Left forelimb (tissue), 1 donor: ENCODE data around the gene ZFYVE28.

Source experiments
- DNase-seq: peaks from one replicate; pipeline ENCODE4 v3.0.0-alpha.2; 2018; ENCODE audit warnings: low spot score

ZFYVE28 gene

GRCh38 chr4:2428496-2429213, 10.2 kb upstream of the ZFYVE28 start:
- no peak for DNase-seq

- DNase-seq = no peak
Observed at GRCh38 chr4:2427383-2428334, 9.2 kb upstream of the ZFYVE28 start.

- DNase-seq = no peak
Observed at GRCh38 chr4:2426711-2427275, 8.3 kb upstream of the ZFYVE28 start.

GRCh38 chr4:2426069-2426397, 7.6 kb upstream of the ZFYVE28 start:
- no peak for DNase-seq

- no peak for DNase-seq
Observed at GRCh38 chr4:2425386-2426068, 7.1 kb upstream of the ZFYVE28 start.

- no peak for DNase-seq
Observed at GRCh38 chr4:2424581-2424980, 6.1 kb upstream of the ZFYVE28 start.

- DNase-seq = no peak
Observed at GRCh38 chr4:2423695-2424094, 5.2 kb upstream of the ZFYVE28 start.

GRCh38 chr4:2423066-2423465, 4.6 kb upstream of the ZFYVE28 start:
- DNase-seq = no peak

- no peak for DNase-seq
Observed at GRCh38 chr4:2421928-2422327, 3.5 kb upstream of the ZFYVE28 start.

GRCh38 chr4:2419814-2420213, 1.4 kb upstream of the ZFYVE28 start:
- no peak for DNase-seq

- DNase-seq = peak; percentile 95
Observed at GRCh38 chr4:2418650-2419571, 466 bp upstream of the ZFYVE28 start, which contains the start of gene CFAP99. Gene CFAP99, plus strand, starts transcription at chr4:2418955.

- DNase-seq = no peak
Observed at GRCh38 chr4:2417226-2417764, 1.1 kb downstream of the ZFYVE28 start.

- DNase-seq = no peak
Observed at GRCh38 chr4:2416564-2417225, 1.8 kb downstream of the ZFYVE28 start.

GRCh38 chr4:2415881-2416563, 2.4 kb downstream of the ZFYVE28 start:
- DNase-seq = no peak

GRCh38 chr4:2415213-2415612, 3.2 kb downstream of the ZFYVE28 start:
- DNase-seq = no peak

- DNase-seq = no peak
Observed at GRCh38 chr4:2413821-2414610, 4.4 kb downstream of the ZFYVE28 start.

GRCh38 chr4:2412885-2413716, 5.3 kb downstream of the ZFYVE28 start:
- no peak for DNase-seq

GRCh38 chr4:2412534-2412884, 5.9 kb downstream of the ZFYVE28 start:
- DNase-seq = no peak
